Esophagus squamous epithelium (tissue), 5 donors: ENCODE data around the gene DENND10. TPM values are rescaled to one million over a fixed set of nuclear protein-coding genes. Genes with fewer than 3 reads are reported as not detected.
A peak's percentile ranks its signal among the peaks of the same experiment; 100 is the strongest.

Experiments
- DNase-seq: peaks from one replicate; lab custom pipeline; 2025; lab: John Stamatoyannopoulos, UW
- H3K27ac ChIP-seq, 4 donors: fragments of 200-600 bp; sonication (generic); one replicate each; pipeline ENCODE4 v1.5.1; 2016 to 2019; ENCODE audit warnings: mild to moderate bottlenecking in 1 of 4
- H3K27me3 ChIP-seq, 4 donors: fragments of 200-600 bp; sonication (generic); 1 replicate in 3 of 4; 2 replicates in 1 of 4; pipeline versions ENCODE4 v1.5.1 to v1.6.0; 2017 to 2021; ENCODE audit warnings: antibody characterized with exemption in 1 of 4
- H3K36me3 ChIP-seq, 3 donors: fragments of 200-600 bp; sonication (generic); one replicate each; pipeline ENCODE4 v1.5.1; 2016 to 2019
- H3K4me1 ChIP-seq, 3 donors: fragments of 200-600 bp; sonication (generic); one replicate each; pipeline ENCODE4 v1.5.1; 2017 to 2019
- H3K4me3 ChIP-seq, 4 donors: fragments of 200-600 bp; sonication (generic); 1 replicate in 3 of 4; 2 replicates in 1 of 4; pipeline ENCODE4 v1.5.1; 2016 to 2019; ENCODE audit warnings: mild to moderate bottlenecking in 2 of 4, moderate library complexity in 1 of 4
- H3K9me3 ChIP-seq, 3 donors: fragments of 200-600 bp; sonication (generic); one replicate each; pipeline ENCODE4 v1.5.1; 2016 to 2019
- POLR2A ChIP-seq, 4 donors: fragments of 450-650 bp; IDR thresholded peaks; one replicate each; pipeline ENCODE4 v1.6.1; 2017; ENCODE audit warnings: antibody characterized with exemption in 4 of 4, mild to moderate bottlenecking in 4 of 4, moderate library complexity in 3 of 4
- WGBS, 2 donors: methylation state at CpG; one replicate each; pipeline ENCODE4 v1.1.5; 2018; 5-methylcytosine and 5-hydroxymethylcytosine counted together
- intact Hi-C: fragments of 100-400 bp; cut with DNase I; formaldehyde crosslinking; loops from one replicate; pipeline ENCODE4 v1.15.0; 2022
- total RNA-seq, 4 donors: library from RNA; depleted of rRNA; stranded (reverse); fragments of >200 nt; gene quantifications; one replicate each; pipeline ENCODE4 v1.1.0, GENCODE V29; 2016
- TF ChIP-seq, protein P1 (sequence below), 6 experiments: fragments of 450-650 bp in 4 of 6; fragments of 200-600 bp in 2 of 6; sonication (generic) in 2 of 6; IDR thresholded peaks; one replicate each; pipeline ENCODE4 v1.5.1; 2016 to 2019; ENCODE audit warnings: antibody characterized with exemption in 6 of 6, mild to moderate bottlenecking in 4 of 6, moderate library complexity in 4 of 6
- donor health status: DM: yes; HTN: yes; CAD: no.

Gene DENND10
- total RNA-seq, 4 donors from 2014 or later: 20.8 to 43.6 (median 37.1) TPM

DNA sequence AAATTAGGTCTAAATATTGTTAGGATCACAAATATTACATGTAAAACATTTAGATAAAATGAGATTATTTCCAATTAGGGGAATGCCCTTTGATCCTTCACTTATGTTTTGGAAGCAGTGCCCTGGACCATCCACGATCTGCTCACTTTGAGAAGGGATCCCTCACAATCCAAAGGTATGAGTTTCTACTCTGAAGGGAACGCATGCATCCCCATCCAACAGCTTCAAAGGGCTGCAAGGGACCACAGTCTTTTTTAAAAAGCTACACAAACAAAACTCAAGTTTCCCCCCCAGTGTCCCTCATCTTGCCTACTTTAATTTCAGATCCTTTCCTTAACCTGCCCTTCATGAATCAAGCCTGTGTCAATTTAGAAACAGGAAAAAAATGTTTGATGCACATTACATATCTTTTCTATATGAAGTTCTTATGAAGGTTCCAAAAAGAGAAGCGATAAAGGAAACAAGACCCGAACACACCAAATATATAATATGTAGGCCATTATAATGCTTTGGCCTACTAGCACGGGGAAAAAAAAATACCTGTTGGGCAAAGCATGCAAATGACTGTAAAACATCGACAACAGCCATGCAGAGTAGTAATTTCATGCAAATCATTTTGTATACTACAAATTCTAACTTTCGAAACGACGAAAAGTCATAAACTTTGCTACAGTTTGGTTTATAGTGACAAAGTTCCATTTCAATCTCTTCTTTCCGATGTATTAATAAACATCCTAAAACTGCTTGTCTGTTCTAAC, 25.3 kb upstream of the DENND10 start:
- Histone ChIP-seq H3K27me3 (no peaks in the 10 kb centered on the region), H3K27ac (peak overlapping the region in 3 of 4 donors; percentile 31 to 95 (median 89)), H3K9me3 (no peaks in the 10 kb centered on the region), H3K4me3 (peak overlapping the region; percentile 56 to 89 (median 84)), H3K36me3 (peaks cover 0 to 15% (median 0%) of the 10 kb centered on the region in 3 donors), H3K4me1 (peaks cover 10 to 65% (median 36%) of the 10 kb centered on the region in 3 donors)
- TF ChIP-seq, protein P1, sequence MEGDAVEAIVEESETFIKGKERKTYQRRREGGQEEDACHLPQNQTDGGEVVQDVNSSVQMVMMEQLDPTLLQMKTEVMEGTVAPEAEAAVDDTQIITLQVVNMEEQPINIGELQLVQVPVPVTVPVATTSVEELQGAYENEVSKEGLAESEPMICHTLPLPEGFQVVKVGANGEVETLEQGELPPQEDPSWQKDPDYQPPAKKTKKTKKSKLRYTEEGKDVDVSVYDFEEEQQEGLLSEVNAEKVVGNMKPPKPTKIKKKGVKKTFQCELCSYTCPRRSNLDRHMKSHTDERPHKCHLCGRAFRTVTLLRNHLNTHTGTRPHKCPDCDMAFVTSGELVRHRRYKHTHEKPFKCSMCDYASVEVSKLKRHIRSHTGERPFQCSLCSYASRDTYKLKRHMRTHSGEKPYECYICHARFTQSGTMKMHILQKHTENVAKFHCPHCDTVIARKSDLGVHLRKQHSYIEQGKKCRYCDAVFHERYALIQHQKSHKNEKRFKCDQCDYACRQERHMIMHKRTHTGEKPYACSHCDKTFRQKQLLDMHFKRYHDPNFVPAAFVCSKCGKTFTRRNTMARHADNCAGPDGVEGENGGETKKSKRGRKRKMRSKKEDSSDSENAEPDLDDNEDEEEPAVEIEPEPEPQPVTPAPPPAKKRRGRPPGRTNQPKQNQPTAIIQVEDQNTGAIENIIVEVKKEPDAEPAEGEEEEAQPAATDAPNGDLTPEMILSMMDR (IDR thresholded peaks at IDR 0.05): no peak
- no peak for TF ChIP-seq POLR2A (IDR thresholded peaks at IDR 0.05)
- intact Hi-C loops: loop anchor here (5.0 kb wide), 1 partner anchor 46 kb away; no protein-coding TSS in a partner anchor
- WGBS, 2 donors: 12 to 24% methylated on average over 10 of the region's 10 CpGs
- DNase-seq: no peak

DNA sequence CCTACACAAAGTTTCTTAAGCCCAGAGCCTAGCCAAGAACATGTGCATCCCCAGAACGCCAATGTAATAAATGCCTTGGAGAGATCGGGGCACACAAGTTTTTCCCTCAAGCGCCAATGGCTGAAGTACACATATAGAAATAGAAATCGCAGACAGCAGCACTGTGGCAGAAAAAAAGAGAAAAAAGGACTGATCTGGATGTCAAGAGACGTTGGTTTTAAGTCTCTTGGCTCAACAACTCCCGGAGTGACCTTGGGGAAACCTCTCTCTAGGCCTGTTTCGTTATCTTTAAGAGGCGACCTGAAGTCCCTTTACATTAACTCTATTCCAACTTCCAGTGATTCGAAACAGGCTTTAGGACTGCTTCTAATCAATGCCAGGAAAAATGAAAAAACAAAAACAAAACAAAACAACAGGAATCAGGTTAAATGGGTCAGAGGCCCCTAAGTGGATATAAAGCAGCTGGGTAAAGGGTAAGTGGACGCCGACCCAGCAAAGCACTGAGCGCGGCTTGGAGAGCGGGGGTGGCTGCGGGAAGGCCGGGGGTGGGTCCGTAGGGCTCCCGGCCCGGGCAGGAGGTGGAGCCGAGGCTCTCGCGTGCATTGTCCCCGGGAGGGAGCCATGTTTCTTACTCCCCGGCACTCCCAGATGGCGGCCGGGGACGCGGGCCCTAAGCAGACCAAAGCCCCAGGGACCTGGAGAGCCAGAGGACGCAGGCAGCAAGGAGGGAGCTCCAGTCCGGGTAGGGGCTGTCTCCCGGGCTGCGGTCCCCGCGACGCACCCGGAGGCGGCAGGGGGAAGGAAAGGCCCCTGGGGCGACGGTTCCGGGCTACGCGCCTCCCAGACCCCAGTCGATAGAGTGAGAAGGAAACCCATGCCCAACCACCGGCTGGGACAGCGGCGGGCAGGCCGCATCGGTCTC, 24.1 kb upstream of the DENND10 start:
- intact Hi-C loops: loop anchor here (5.0 kb wide), 1 partner anchor 48 kb away; no protein-coding TSS in a partner anchor
- Histone ChIP-seq H3K27ac (peak overlapping the region; percentile 89 to 99 (median 96)), H3K4me3 (peak overlapping the region; percentile 56 to 89 (median 84)), H3K36me3 (peaks cover 0 to 12% (median 0%) of the 10 kb centered on the region in 3 donors), H3K4me1 (peaks cover 10 to 55% (median 31%) of the 10 kb centered on the region in 3 donors), H3K9me3 (no peaks in the 10 kb centered on the region), H3K27me3 (no peaks in the 10 kb centered on the region)
- TF ChIP-seq POLR2A (IDR thresholded peaks at IDR 0.05): peak in 2 of 4 donors; percentile 7 to 19
- TF ChIP-seq, protein P1 (IDR thresholded peaks at IDR 0.05): no peak
- DNase-seq: peak; percentile 38
- 1 to 2% methylated on average over 20 to 25 of the region's 48 CpGs for WGBS, 2 donors

DNA sequence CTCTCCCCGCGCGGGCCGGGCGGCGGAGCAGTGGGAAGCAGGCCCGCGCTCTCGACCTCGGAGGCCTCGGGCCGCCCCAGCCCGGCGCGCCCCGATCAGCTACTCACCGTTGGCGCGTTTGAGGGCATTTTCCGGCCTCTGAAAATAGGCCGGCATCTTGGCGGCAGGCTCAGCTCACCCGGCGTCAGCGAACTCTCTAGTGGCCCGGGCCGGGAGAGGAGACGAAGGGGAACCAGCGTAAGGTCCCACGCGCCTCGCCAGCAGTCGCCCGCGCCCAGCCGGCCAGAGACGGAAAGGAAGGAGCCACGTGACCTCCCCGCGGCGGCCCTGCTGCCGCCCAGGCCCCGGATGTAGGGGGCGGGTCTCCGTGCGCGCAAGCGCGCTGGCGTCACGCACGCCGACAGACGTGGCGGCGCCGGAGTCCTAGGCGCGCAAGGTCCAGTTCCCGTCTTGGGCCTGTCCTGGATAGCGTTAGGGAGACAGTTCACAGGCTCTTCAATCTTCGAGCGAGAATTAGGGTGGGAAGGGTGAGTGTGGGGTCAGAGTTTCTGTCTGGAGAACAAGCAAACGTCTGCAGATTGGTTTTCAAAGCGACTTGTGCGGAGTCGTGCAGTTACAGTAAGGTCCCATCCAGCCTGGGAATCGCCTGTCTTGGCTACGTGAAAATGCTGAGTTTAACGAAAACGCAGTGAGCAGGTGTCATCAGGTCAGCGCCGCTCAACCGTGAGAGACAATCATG, 23.2 kb upstream of the DENND10 start, which contains the start of gene EIF3A:
Gene EIF3A (minus strand): TSS at position 297 of the 739 bp plus-strand sequence. CDS start 141 bp downstream, at position 156.
- peak; percentile 48 for DNase-seq
- intact Hi-C loops: no loop called here
- peak within 1 kb of the TSS; percentile 89 to 99 (median 96) for H3K27ac ChIP-seq
- peaks cover 0 to 12% (median 0%) of the 10 kb centered on the region in 3 donors for H3K36me3 ChIP-seq
- peaks cover 10 to 48% (median 31%) of the 10 kb centered on the region in 3 donors for H3K4me1 ChIP-seq
- TF ChIP-seq, protein P1 (IDR thresholded peaks at IDR 0.05): peak in 2 of 6 experiments; percentile 3 to 15
- peak in 3 of 4 donors; percentile 78 to 98 (median 89) for TF ChIP-seq POLR2A (IDR thresholded peaks at IDR 0.05)
- H3K27me3 ChIP-seq: no peaks in the 10 kb centered on the region
- peak within 1 kb of the TSS; percentile 56 to 89 (median 84) for H3K4me3 ChIP-seq
- H3K9me3 ChIP-seq: no peaks in the 10 kb centered on the region
- WGBS, 2 donors: 0% methylated on average over 18 to 22 of the region's 74 CpGs

DNA sequence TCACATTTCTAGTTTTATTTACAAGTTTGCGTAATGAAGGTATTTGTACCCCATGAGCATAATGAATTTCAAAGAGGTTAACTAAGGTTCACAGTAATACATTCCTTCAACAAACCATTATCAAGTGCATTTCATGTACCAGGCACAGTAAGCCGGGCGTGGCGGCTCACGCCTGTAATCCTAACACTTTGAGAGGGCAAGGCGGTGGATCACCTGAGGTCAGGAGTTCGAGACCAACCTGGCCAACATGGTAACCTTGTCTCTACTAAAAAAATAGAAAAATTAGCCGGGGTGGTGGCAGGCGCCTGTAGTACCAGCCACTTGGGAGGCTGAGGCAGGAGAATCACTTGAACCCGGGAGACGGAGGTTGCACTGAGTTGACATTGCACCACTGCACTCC, 19.0 kb upstream of the DENND10 start:
- no peak for DNase-seq
- WGBS, 2 donors: 87% methylated on average over 11 of the region's 11 CpGs
- H3K4me3 ChIP-seq: no peak overlapping the region

More for the DNA sequence above, 19.0 kb upstream of the DENND10 start:
- TF ChIP-seq, protein P1 (IDR thresholded peaks at IDR 0.05): no peak
- TF ChIP-seq POLR2A (IDR thresholded peaks at IDR 0.05): no peak
- Histone ChIP-seq H3K27me3 (no peaks in the 10 kb centered on the region), H3K9me3 (no peaks in the 10 kb centered on the region), H3K4me1 (peaks cover 0 to 21% (median 8%) of the 10 kb centered on the region in 3 donors), H3K27ac (no peak overlapping the region), H3K36me3 (no peaks in the 10 kb centered on the region)
- intact Hi-C loops: no loop called here
